Tibial artery (tissue), 4 donors: ENCODE data around the gene LIN7A.

Experiments used
- DNase-seq, 2 donors: peaks; one replicate each; pipeline ENCODE4 v3.0.0-alpha.2; 2019
- H3K27ac ChIP-seq, 2 donors: fragments of 200-600 bp; sonication (generic) in 1 of 2; 1 replicate in 1 of 2; 2 replicates in 1 of 2; pipeline ENCODE4 v1.5.1; 2018 to 2019; ENCODE audit warnings: mild to moderate bottlenecking in 1 of 2
- H3K27me3 ChIP-seq, 2 donors: fragments of 200-600 bp; sonication (generic) in 1 of 2; one replicate each; pipeline versions ENCODE4 v1.5.1 to v1.6.0; 2016 to 2019
- H3K36me3 ChIP-seq, 3 donors: fragments of 200-600 bp; sonication (generic) in 2 of 3; one replicate each; pipeline ENCODE4 v1.5.1; 2016 to 2019; ENCODE audit warnings: mild to moderate bottlenecking in 2 of 3
- H3K4me1 ChIP-seq, 4 donors: fragments of 200-600 bp; sonication (generic) in 2 of 4; 1 replicate in 3 of 4; 2 replicates in 1 of 4; pipeline ENCODE4 v1.5.1; 2016 to 2019
- H3K4me3 ChIP-seq, 2 donors: fragments of 200-600 bp; sonication (generic) in 1 of 2; 1 replicate in 1 of 2; 2 replicates in 1 of 2; pipeline ENCODE4 v1.5.1; 2018 to 2019; ENCODE audit warnings: mild to moderate bottlenecking in 2 of 2
- H3K9me3 ChIP-seq, 3 donors: fragments of 200-600 bp; sonication (generic) in 1 of 3; one replicate each; pipeline ENCODE4 v1.5.1; 2016 to 2019
- intact Hi-C: fragments of 100-400 bp; cut with DNase I; formaldehyde crosslinking; loops from one replicate; pipeline ENCODE4 v1.15.0; 2023; ENCODE audit warnings: low total_unique reads
- TF ChIP-seq, protein P1 (sequence below), 2 experiments: fragments of 200-600 bp in 1 of 2; fragments of 450-650 bp in 1 of 2; IDR thresholded peaks; one replicate each; pipeline ENCODE4 v1.5.1; 2017 to 2019; ENCODE audit warnings: antibody characterized with exemption in 2 of 2, mild to moderate bottlenecking in 1 of 2, moderate library complexity in 1 of 2

The LIN7A gene

GRCh38 chr12:80837342-80837978 is 100.3 kb downstream of the LIN7A start:
- Histone ChIP-seq H3K36me3 (no peaks in the 10 kb centered on the region), H3K4me1 (peaks cover 0 to 23% (median 13%) of the 10 kb centered on the region in 4 donors), H3K27ac (no peak overlapping the region), H3K4me3 (no peak overlapping the region), H3K9me3 (no peaks in the 10 kb centered on the region), H3K27me3 (no peaks in the 10 kb centered on the region)
- TF ChIP-seq, protein P1, sequence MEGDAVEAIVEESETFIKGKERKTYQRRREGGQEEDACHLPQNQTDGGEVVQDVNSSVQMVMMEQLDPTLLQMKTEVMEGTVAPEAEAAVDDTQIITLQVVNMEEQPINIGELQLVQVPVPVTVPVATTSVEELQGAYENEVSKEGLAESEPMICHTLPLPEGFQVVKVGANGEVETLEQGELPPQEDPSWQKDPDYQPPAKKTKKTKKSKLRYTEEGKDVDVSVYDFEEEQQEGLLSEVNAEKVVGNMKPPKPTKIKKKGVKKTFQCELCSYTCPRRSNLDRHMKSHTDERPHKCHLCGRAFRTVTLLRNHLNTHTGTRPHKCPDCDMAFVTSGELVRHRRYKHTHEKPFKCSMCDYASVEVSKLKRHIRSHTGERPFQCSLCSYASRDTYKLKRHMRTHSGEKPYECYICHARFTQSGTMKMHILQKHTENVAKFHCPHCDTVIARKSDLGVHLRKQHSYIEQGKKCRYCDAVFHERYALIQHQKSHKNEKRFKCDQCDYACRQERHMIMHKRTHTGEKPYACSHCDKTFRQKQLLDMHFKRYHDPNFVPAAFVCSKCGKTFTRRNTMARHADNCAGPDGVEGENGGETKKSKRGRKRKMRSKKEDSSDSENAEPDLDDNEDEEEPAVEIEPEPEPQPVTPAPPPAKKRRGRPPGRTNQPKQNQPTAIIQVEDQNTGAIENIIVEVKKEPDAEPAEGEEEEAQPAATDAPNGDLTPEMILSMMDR (IDR thresholded peaks at IDR 0.05) = peak; percentile 37 to 64
- intact Hi-C loops = loop anchor here (5.0 kb wide), 1 partner anchor 110 kb away; no protein-coding TSS in a partner anchor
- no peak for DNase-seq

DNA sequence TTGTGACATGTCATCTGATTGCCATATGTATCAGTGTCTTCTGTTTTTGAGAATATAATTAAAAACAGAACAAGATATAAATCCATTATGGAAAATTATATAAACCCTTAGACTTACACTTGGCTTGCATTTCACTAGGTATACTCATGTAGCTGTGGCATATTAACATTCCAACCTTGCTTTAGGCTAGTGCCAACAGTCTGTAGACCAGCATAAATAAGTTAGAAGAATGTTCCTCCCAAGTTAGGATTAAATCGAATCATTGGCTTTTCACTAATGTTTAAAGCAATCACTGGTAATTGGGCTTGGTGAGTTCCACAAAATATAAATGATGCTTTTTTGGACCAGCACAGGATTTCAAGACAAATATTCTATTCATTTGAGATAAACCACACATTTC is 103.0 kb downstream of the LIN7A start:
- intact Hi-C loops = loop anchor here (5.0 kb wide), 1 partner anchor 113 kb away; no protein-coding TSS in a partner anchor
- no peak for DNase-seq
- H3K9me3 ChIP-seq = no peaks in the 10 kb centered on the region
- H3K27ac ChIP-seq = no peak overlapping the region
- peaks cover 0 to 23% (median 13%) of the 10 kb centered on the region in 4 donors for H3K4me1 ChIP-seq
- H3K27me3 ChIP-seq = no peaks in the 10 kb centered on the region
- H3K36me3 ChIP-seq = no peaks in the 10 kb centered on the region
- no peak overlapping the region for H3K4me3 ChIP-seq
- TF ChIP-seq, protein P1 (IDR thresholded peaks at IDR 0.05) = no peak

DNA sequence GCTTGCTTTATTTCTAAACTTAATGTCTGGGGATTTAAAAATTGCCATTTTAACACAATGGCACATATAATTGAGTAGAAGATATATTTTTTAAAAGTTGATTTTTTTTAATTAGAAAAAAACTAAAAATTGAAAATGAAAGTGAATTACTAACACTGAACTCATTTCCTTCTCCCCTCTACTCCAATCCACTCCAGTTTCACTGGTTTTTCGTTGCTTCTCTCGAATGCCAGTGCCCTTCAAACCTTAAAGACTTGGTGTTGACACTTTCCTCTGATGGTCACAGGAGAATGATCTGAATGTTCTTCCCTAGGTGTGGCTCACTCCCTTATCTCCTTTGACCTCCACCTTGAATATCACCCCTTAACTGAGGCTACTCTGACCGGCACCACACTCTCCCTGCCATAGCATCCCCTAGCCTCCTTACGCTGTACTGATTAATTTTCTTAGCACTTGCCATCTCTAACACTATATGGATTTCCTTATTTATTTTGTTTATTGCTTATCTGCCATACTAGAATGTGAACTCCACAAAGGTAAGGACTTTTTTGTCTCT is 107.1 kb downstream of the LIN7A start:
- Histone ChIP-seq H3K4me3 (no peak overlapping the region), H3K27me3 (no peaks in the 10 kb centered on the region), H3K9me3 (no peaks in the 10 kb centered on the region), H3K36me3 (no peaks in the 10 kb centered on the region), H3K27ac (no peak overlapping the region), H3K4me1 (no peaks in the 10 kb centered on the region)
- intact Hi-C loops = no loop called here
- DNase-seq = no peak
- TF ChIP-seq, protein P1 (IDR thresholded peaks at IDR 0.05) = no peak

- no peak overlapping the region for H3K27ac ChIP-seq
- H3K9me3 ChIP-seq = no peaks in the 10 kb centered on the region
- no peak for DNase-seq
- H3K27me3 ChIP-seq = no peaks in the 10 kb centered on the region
- H3K36me3 ChIP-seq = no peaks in the 10 kb centered on the region
- intact Hi-C loops = no loop called here
- no peak overlapping the region for H3K4me3 ChIP-seq
- TF ChIP-seq, protein P1 (IDR thresholded peaks at IDR 0.05) = no peak
- no peaks in the 10 kb centered on the region for H3K4me1 ChIP-seq
These were observed 108.0 kb downstream of the LIN7A start for GRCh38 chr12:80829767-80830166.

GRCh38 chr12:80825506-80825905 is 112.2 kb downstream of the LIN7A start:
- Histone ChIP-seq H3K27me3 (no peaks in the 10 kb centered on the region), H3K9me3 (no peaks in the 10 kb centered on the region), H3K27ac (no peak overlapping the region), H3K4me3 (no peak overlapping the region), H3K36me3 (no peaks in the 10 kb centered on the region), H3K4me1 (no peaks in the 10 kb centered on the region)
- no peak for DNase-seq
- TF ChIP-seq, protein P1 (IDR thresholded peaks at IDR 0.05) = no peak
- intact Hi-C loops = no loop called here
